Loucy (cell line): ENCODE data around the gene GALNT7.

Experiments used
- H2AFZ ChIP-seq: fragments of 200-600 bp; sonication (generic); 2 replicates; pipeline ENCODE4 v1.6.0; 2016; ENCODE audit warnings: antibody characterized with exemption, mild to moderate bottlenecking, low read length, moderate library complexity
- H3F3A ChIP-seq: fragments of 200-600 bp; 2 replicates; pipeline ENCODE4 v1.6.0; 2016; ENCODE audit warnings: antibody characterized with exemption, low read depth, mild to moderate bottlenecking
- H3K27me3 ChIP-seq: fragments of 200-600 bp; sonication (generic); 2 replicates; pipeline ENCODE4 v1.6.1; 2014; ENCODE audit warnings: low read length, mild to moderate bottlenecking; ENCODE audit not compliant: insufficient read depth, poor library complexity, severe bottlenecking
- H3K36me3 ChIP-seq: fragments of 200-600 bp; sonication (generic); 2 replicates; pipeline ENCODE4 v1.6.1; 2016; ENCODE audit warnings: low read length; ENCODE audit not compliant: insufficient read depth
- H3K4me1 ChIP-seq: fragments of 200-600 bp; sonication (generic); 2 replicates; pipeline ENCODE4 v1.5.1; 2014; ENCODE audit warnings: low read length, mild to moderate bottlenecking; ENCODE audit not compliant: insufficient read depth, poor library complexity, severe bottlenecking
- H3K4me2 ChIP-seq: fragments of 200-600 bp; sonication (generic); 2 replicates; pipeline ENCODE4 v1.6.0; 2014; ENCODE audit warnings: antibody characterized with exemption, low read length, low read depth, mild to moderate bottlenecking; ENCODE audit not compliant: poor library complexity, severe bottlenecking
- H3K4me3 ChIP-seq: fragments of 200-600 bp; sonication (generic); 2 replicates; pipeline ENCODE4 v1.5.1; 2014; ENCODE audit warnings: low read length, mild to moderate bottlenecking, mixed read lengths; ENCODE audit not compliant: poor library complexity, severe bottlenecking
- H3K79me2 ChIP-seq: fragments of 200-600 bp; sonication (generic); 2 replicates; pipeline ENCODE4 v1.6.1; 2014; ENCODE audit warnings: low read length; ENCODE audit not compliant: insufficient read depth
- H3K9ac ChIP-seq: fragments of 200-600 bp; sonication (generic); 2 replicates; pipeline ENCODE4 v1.6.0; 2014; ENCODE audit warnings: mild to moderate bottlenecking, low read depth, low read length, moderate library complexity; ENCODE audit not compliant: poor library complexity, severe bottlenecking
- H3K9me2 ChIP-seq: fragments of 200-600 bp; sonication (generic); replicated peaks from 2 replicates; pipeline ENCODE4 v1.6.1; 2016; ENCODE audit warnings: low read depth, low read length, mixed read lengths
- H3K9me3 ChIP-seq: fragments of 200-600 bp; sonication (generic); 2 replicates; pipeline ENCODE4 v1.6.1; 2014; ENCODE audit warnings: mild to moderate bottlenecking, antibody characterized with exemption, low read length, low read depth; ENCODE audit not compliant: insufficient read depth
- H4K20me1 ChIP-seq: fragments of 200-600 bp; sonication (generic); 2 replicates; pipeline ENCODE4 v1.6.0; 2014; ENCODE audit warnings: antibody characterized with exemption, low read length, mild to moderate bottlenecking; ENCODE audit not compliant: insufficient read depth, poor library complexity, severe bottlenecking
- CTCF ChIP-seq: fragments of 200-600 bp; sonication (generic); conservative IDR thresholded peaks from 2 replicates; pipeline ENCODE4 v1.5.1; 2014; ENCODE audit warnings: mild to moderate bottlenecking, antibody characterized with exemption, low read length
- EZH2phosphoT487 ChIP-seq: fragments of 200-600 bp; IDR thresholded peaks from 2 replicates; pipeline ENCODE4 v1.6.1; 2018; ENCODE audit warnings: antibody characterized with exemption, mild to moderate bottlenecking, moderate library complexity, borderline replicate concordance

GALNT7 gene

GRCh38 chr4:173128199-173128890 lies 40.3 kb upstream of the GALNT7 start:
- Histone ChIP-seq H3K4me1 (peaks cover 13% of the 10 kb centered on the region), H3K4me2 (no peak overlapping the region), H3K36me3 (no peaks in the 10 kb centered on the region), H2AFZ (no peak overlapping the region), H3F3A (no peaks in the 10 kb centered on the region), H4K20me1 (no peaks in the 10 kb centered on the region), H3K9ac (no peak overlapping the region), H3K4me3 (no peak overlapping the region), H3K9me2 (no peaks in the 10 kb centered on the region), H3K9me3 (no peaks in the 10 kb centered on the region), H3K79me2 (no peaks in the 10 kb centered on the region), H3K27me3 (no peaks in the 10 kb centered on the region)
- TF ChIP-seq CTCF (no peak), EZH2phosphoT487 (no peak)

- Histone ChIP-seq H2AFZ (no peak overlapping the region), H3K4me3 (no peak overlapping the region), H3K4me2 (no peak overlapping the region), H4K20me1 (no peaks in the 10 kb centered on the region), H3K79me2 (no peaks in the 10 kb centered on the region), H3F3A (no peaks in the 10 kb centered on the region), H3K36me3 (no peaks in the 10 kb centered on the region), H3K27me3 (no peaks in the 10 kb centered on the region), H3K9ac (no peak overlapping the region), H3K9me2 (no peaks in the 10 kb centered on the region), H3K9me3 (no peaks in the 10 kb centered on the region), H3K4me1 (peaks cover 13% of the 10 kb centered on the region)
- TF ChIP-seq EZH2phosphoT487, result no peak
- TF ChIP-seq CTCF, result no peak
Measured at GRCh38 chr4:173130687-173131086, 37.9 kb upstream of the GALNT7 start.

GRCh38 chr4:173134426-173134825 lies 34.2 kb upstream of the GALNT7 start:
- Histone ChIP-seq H3K9ac (no peak overlapping the region), H3F3A (no peaks in the 10 kb centered on the region), H3K4me2 (no peak overlapping the region), H3K79me2 (no peaks in the 10 kb centered on the region), H3K27me3 (no peaks in the 10 kb centered on the region), H3K9me3 (no peaks in the 10 kb centered on the region), H3K4me3 (no peak overlapping the region), H3K4me1 (peaks cover 13% of the 10 kb centered on the region), H2AFZ (no peak overlapping the region), H4K20me1 (no peaks in the 10 kb centered on the region), H3K9me2 (no peaks in the 10 kb centered on the region), H3K36me3 (no peaks in the 10 kb centered on the region)
- TF ChIP-seq CTCF (no peak), EZH2phosphoT487 (no peak)
